ENCODE results near the gene EEFSEC.
"Not testable (repeated sequence)": the region's sequence is repeated elsewhere in the genome, so short reads cannot be mapped to it uniquely, and the experiment has no call there.

The EEFSEC gene

DNA sequence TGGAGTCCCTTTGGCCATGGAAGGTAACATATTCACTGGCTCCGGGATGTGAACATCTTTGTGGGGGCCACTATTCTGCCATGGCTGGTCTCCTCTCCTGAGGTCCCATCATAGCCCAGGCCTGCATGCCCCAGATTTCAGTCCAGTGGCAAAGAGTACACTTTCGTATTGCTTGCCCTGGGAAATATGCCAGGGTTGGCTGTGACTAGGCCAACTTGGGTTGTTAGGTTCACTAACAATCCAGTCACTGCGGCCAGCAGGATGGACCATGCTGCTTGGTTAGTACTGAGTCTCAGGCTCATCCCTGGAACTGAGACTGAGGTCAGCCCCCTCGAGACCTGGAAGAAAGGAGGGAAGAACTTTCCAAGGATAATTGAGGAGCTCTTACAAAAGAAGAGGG lies 9.8 kb upstream of the EEFSEC start:
- Mint-ChIP-seq H3K4me3 (no peak overlapping the region), H3K36me3 (ENCODE audit: low read depth) (no peaks in the 10 kb centered on the region), H3K27me3 (peaks cover 3% of the 10 kb centered on the region), H3K27ac (no peak overlapping the region), H3K9me3 (no peaks in the 10 kb centered on the region), H3K4me1 (no peaks in the 10 kb centered on the region)
- no peak for DNase-seq
- ATAC-seq = no peak

DNA sequence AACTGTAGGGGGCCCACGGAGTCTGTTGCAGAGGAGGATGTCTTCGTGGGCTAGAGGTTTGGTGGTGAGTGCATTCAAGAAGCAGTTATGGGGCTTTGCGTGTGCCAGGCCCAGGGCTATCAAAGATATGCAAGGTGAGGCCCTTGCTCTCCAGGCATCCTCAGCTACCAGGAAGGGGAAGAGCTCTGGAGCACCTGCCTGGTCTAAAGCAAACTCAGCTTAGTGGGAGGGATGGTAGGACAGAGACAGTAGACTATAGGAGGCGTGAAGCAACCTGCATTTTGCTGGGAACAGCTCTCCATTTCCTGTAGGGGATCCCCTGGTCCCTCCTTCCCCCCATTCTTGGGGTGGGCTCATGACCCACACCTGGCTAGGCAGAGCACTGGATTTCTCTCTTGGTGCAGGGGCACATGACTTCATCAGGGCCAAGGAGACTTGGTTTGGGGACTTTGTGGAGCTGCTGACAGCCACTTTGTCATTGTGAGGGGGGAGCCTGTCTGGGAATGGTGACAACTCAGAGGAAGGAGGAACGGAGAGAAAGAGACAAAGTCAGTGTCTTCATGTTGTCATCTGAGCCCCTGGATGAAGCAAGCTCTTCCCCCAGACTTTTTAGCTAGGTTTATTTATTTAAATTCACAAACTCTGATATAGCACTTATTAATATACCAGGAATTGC lies 8.6 kb upstream of the EEFSEC start:
- DNase-seq = no peak
- Mint-ChIP-seq H3K27me3 (peaks cover under 1% of the 10 kb centered on the region), H3K36me3 (ENCODE audit: low read depth) (no peaks in the 10 kb centered on the region), H3K9me3 (no peaks in the 10 kb centered on the region), H3K4me3 (no peak overlapping the region), H3K27ac (no peak overlapping the region), H3K4me1 (no peaks in the 10 kb centered on the region)
- ATAC-seq = no peak

DNA sequence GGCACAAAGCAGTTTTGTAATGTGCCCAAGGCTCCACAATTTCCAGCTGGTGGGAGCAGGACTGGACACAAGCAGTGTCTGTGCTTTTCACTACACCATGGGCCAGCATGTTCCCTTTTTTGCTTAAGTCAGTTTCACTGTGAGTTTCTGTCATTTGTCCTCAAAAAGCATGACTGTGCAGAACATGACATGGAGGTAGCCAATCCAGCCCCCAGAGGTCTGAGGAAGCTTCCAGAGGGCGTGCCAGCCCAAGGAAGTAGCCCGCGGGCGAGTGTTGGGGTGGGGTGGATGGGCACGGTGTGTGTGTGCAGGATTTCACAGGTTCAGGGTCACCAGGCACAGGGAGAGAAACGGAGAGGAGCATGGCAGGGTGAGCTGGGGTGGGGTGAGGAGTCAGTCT lies 8.0 kb upstream of the EEFSEC start:
- no peak for DNase-seq
- Mint-ChIP-seq H3K36me3 (ENCODE audit: low read depth) (no peaks in the 10 kb centered on the region), H3K27ac (no peak overlapping the region), H3K9me3 (no peaks in the 10 kb centered on the region), H3K27me3 (no peaks in the 10 kb centered on the region), H3K4me3 (no peak overlapping the region), H3K4me1 (no peaks in the 10 kb centered on the region)
- ATAC-seq = no peak

DNA sequence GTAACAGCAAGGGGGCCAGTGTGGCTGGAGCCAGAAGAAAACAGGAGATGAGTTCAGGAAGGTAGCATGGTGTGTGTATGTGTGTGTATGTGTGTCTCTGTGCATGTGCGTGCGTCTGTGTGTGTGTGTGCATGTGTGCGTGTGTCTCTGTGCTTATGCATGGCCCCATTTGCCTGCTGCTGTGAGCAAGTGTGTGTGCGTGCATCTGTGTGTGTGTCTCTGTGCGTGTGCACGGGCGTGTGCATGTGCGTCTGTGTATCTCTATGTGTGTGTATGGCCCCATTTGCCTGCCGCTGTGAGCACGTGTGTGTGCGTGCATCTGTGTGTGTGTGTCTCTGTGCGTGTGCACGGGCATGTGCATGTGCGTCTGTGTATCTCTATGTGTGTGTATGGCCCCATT lies 7.1 kb upstream of the EEFSEC start:
- no peaks in the 10 kb centered on the region for H3K4me1 Mint-ChIP-seq
- no peak for DNase-seq
- ATAC-seq = no peak
- no peak overlapping the region for H3K4me3 Mint-ChIP-seq
- H3K27me3 Mint-ChIP-seq = no peaks in the 10 kb centered on the region
- H3K36me3 Mint-ChIP-seq (ENCODE audit: low read depth) = no peaks in the 10 kb centered on the region
- H3K9me3 Mint-ChIP-seq = no peaks in the 10 kb centered on the region
- H3K27ac Mint-ChIP-seq = no peak overlapping the region

DNA sequence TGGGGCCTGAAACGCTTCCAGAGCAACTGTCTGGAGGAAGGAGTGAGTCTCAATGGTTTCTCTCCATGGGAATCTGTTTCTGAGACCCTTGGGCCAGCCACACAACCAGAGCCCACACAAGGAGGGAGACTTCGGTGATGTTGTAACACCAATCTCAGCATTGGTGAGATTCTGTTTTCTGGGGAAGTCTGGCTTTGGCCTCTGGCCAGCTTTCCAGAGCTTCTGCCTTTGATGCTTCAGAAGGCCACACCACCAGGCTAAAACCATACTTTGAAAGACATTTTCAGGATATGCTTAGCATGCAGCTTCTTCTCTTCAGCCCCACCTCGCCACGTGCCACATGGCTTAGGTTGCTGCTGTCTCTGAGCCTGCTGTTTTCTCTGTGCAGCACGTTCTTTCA lies 3.6 kb upstream of the EEFSEC start:
- no peak for DNase-seq
- H3K4me1 Mint-ChIP-seq = peaks cover 8% of the 10 kb centered on the region
- H3K36me3 Mint-ChIP-seq (ENCODE audit: low read depth) = peaks cover 3% of the 10 kb centered on the region
- H3K27ac Mint-ChIP-seq = no peak overlapping the region
- peaks cover 4% of the 10 kb centered on the region for H3K9me3 Mint-ChIP-seq
- ATAC-seq = no peak
- no peaks in the 10 kb centered on the region for H3K27me3 Mint-ChIP-seq
- H3K4me3 Mint-ChIP-seq = no peak overlapping the region

DNA sequence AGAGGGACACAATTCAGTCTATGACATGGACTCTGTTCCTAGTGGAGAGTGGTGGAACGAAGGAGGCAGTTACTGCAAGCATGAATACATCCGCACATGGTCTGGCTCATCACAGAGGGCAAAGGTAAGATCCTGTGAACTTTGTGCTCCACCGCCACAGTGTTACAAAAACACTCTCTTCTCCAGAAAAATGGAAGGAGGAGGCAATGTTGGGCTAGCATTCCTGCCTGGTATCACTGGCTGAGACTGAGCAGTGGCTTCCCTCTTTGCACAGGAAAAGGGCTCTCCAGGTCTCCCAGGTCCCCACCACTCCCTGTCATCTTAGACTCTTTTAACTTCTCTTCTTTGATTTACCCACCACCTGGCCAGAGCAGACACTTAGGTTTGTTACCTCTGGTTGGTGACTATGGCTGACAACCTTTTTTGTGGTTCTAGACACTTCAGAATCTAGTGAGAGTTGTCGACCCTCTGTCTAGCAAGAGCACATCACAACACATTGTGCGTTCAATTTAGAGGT lies 1.5 kb upstream of the EEFSEC start:
- Mint-ChIP-seq H3K27ac (no peak overlapping the region), H3K4me3 (no peak overlapping the region)
- no peak for DNase-seq

DNA sequence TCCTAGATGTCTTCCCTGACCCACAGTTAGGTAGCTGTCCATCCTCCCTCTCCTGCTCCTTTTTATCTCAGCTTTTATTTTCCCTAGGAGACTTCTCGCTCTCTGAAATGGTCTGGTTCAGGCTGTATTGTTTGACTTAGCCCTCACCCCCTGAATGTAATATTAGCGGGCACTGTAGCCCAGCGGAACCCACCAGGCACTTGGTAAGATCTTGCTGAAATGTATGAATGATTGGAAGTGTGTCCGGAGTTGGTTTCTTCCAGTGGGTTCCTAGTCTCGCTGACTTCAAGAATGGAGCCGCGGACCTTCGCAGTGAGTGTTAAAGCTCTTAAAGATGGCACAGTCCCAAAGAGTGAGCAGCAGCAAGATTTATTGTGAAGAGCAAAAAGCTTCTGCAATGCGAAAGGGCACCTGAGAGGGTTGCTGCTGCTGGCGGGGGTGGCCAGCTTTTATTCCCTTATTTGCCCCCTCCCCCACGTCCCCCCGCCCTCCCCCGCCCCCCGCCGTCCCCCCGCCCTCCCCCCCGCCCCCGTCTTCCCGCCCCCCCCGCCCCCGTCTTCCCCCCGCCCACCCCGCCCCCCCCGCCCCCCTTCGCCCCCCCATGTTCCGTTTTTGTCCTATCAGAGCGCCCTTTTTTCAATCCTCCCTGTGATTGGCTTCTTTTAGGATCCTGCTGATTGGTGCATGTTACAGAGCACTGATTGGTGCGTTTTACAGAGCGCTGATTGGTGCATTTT lies 694 bp upstream of the EEFSEC start:
- H3K27me3 Mint-ChIP-seq = no peaks in the 10 kb centered on the region
- H3K4me1 Mint-ChIP-seq = peaks cover 19% of the 10 kb centered on the region

More for the DNA sequence above, 1.5 kb upstream of the EEFSEC start:
- H3K9me3 Mint-ChIP-seq = peaks cover 4% of the 10 kb centered on the region
- peaks cover 19% of the 10 kb centered on the region for H3K4me1 Mint-ChIP-seq
- H3K36me3 Mint-ChIP-seq (ENCODE audit: low read depth) = peaks cover 11% of the 10 kb centered on the region
- H3K27me3 Mint-ChIP-seq = no peaks in the 10 kb centered on the region
- ATAC-seq = no peak

DNA sequence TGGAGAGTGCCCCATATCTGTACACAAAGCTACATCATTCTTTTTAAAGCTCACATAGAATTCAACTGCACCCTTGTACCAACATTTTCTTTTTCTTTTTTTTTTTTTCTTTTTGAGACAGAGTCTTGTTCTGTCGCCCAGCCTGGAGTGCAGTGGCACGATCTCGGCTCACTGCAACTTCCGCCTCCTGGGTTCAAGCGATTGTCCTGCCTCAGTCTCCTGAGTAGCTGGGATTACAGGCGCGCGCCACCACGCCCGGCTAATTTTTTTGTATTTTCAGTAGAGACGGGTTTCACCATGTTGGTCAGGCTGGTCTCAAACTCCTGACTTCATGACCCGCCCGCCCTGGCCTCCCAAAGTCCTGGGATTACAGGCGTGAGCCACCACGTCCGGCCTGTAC lies 1.1 kb downstream of the EEFSEC start:
- DNase-seq, H3K9me3 Mint-ChIP-seq, H3K27me3 Mint-ChIP-seq, ATAC-seq: not testable (repeated sequence)
- Mint-ChIP-seq H3K27ac (peak overlapping the region; percentile 86), H3K4me1 (peaks cover 19% of the 10 kb centered on the region), H3K36me3 (ENCODE audit: low read depth) (peaks cover 30% of the 10 kb centered on the region), H3K4me3 (peak overlapping the region; percentile 91)

More for the DNA sequence above, 694 bp upstream of the EEFSEC start:
- Mint-ChIP-seq H3K36me3 (ENCODE audit: low read depth) (peaks cover 18% of the 10 kb centered on the region), H3K27ac (peak overlapping the region; percentile 93), H3K9me3 (peaks cover 4% of the 10 kb centered on the region), H3K4me3 (peak overlapping the region; percentile 91)
- DNase-seq (no peak), ATAC-seq (no peak)

DNA sequence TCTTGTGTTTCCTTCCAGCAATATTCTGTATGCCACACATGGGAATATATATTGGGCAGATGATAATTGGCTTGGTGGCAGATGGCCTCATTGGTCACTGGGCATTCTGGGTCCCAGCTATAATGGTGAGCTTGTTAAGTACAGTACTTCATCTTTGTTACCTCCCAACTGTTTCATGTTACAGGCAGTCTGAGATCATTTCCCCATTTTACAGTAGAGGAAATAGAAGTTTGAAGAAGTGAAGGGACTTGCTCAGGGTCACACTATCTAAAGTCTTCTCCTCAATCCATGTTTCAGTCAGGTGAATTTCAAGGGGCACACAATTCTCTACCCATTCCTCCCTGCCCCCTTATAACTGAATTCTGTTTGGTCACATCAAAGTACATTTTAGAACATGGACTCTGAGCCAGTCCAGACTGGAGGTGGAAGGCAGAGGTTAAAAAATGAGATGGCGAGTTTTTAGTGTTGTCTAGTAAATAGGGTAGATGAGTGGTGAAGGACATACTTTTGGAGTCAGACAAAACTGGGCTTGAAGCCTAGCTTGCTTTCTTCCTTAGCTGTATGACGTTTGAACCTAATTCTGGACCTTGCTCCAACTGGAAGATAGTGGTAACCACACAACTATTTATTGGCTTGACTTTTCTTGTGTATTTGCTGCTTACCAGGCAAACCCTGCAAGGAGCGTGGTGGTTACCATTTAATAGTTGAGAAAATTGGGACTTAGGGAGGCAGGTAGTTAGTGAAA lies 2.5 kb downstream of the EEFSEC start:
- Mint-ChIP-seq H3K27ac (no peak overlapping the region), H3K9me3 (peaks cover 4% of the 10 kb centered on the region), H3K4me1 (peaks cover 19% of the 10 kb centered on the region), H3K27me3 (no peaks in the 10 kb centered on the region), H3K4me3 (no peak overlapping the region), H3K36me3 (ENCODE audit: low read depth) (peaks cover 33% of the 10 kb centered on the region)
- DNase-seq = no peak
- no peak for ATAC-seq

DNA sequence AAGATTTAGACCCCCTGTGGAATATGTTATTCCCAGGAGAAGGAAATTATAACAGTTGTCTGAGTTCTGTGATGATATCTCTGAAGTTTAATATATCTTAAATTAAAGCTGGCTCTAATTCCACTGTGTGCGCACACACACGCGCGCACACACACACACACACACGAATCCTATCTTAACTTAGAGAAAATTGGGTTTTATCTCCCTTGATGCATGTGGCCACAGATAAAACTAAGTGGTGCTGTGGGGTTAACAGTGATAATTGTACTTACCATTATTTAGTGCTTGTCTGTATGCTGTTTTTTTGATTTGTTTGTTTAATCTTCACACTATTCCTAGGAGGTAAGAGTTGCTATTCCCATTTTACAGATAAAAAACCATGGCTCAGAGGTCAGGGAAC lies 7.4 kb downstream of the EEFSEC start:
- DNase-seq = no peak
- Mint-ChIP-seq H3K36me3 (ENCODE audit: low read depth) (peaks cover 40% of the 10 kb centered on the region), H3K9me3 (no peaks in the 10 kb centered on the region), H3K27me3 (no peaks in the 10 kb centered on the region), H3K4me3 (no peak overlapping the region), H3K4me1 (peaks cover 5% of the 10 kb centered on the region), H3K27ac (no peak overlapping the region)
- ATAC-seq = no peak

DNA sequence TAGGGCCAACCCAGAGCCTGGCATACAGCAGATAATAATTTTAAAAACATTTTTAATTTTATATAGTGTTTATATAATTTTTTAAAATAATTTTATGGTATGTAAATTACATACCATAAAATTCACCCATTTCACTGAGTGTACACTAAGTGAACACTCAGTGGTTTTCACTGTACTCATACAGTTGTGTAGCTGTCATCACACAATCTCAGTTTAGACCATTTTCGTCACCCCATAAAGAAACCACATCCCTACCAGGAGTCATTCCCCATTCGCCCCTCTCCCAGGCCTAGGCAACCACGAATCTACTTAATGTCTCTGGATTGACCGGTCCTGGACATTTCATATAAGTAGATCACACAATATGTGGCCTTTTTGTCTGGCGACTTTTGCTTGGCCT lies 10.2 kb downstream of the EEFSEC start:
- Mint-ChIP-seq H3K9me3 (no peaks in the 10 kb centered on the region), H3K27ac (no peak overlapping the region), H3K4me3 (no peak overlapping the region), H3K4me1 (peaks cover 3% of the 10 kb centered on the region), H3K27me3 (no peaks in the 10 kb centered on the region), H3K36me3 (ENCODE audit: low read depth) (peaks cover 22% of the 10 kb centered on the region)
- ATAC-seq = no peak
- no peak for DNase-seq

DNA sequence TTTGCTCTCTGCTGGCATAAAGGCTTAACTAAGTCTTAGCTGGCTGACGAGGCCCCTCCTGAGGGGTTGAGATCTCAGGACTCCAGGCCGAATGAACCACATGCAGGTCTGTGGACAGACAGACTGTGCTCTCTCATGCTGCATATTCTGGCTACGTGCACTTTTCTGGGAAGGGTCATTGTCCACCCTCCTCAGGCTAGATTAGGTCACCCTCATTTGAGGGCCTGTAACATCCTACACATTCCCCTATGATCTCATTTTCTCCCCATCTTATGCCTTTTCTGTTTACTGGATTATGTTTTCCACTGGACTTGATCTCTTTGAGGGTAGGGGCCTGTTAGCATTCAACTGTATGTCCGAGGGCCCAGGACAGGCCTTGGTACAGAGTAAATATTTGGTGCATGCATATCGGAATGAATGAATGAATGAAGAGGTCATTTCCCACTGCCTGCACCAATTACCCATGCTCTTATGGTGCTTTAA lies 13.7 kb downstream of the EEFSEC start:
- Mint-ChIP-seq H3K4me1 (peaks cover 5% of the 10 kb centered on the region), H3K27me3 (no peaks in the 10 kb centered on the region), H3K4me3 (no peak overlapping the region), H3K27ac (no peak overlapping the region), H3K9me3 (no peaks in the 10 kb centered on the region), H3K36me3 (ENCODE audit: low read depth) (peaks cover 13% of the 10 kb centered on the region)
- DNase-seq (no peak), ATAC-seq (no peak)

DNA sequence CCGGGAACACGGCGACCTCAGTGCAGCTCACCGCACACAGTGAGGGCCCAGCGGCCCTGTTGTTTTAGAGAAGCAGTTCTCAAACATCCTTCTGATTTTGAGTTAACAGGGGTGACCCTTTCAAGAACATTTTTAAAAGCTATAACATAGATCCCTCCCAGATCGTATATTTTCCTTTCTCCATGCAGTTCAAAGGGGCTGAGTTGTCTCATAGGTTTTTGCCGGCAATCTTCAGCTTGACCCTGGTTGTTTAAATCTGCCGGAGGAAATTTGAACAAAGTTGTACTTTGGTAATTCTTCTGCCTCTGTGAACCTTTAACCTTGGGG lies 14.3 kb downstream of the EEFSEC start:
- ATAC-seq (no peak), DNase-seq (no peak)
- Mint-ChIP-seq H3K27me3 (no peaks in the 10 kb centered on the region), H3K4me3 (no peak overlapping the region), H3K27ac (no peak overlapping the region), H3K36me3 (ENCODE audit: low read depth) (peaks cover 9% of the 10 kb centered on the region), H3K9me3 (no peaks in the 10 kb centered on the region), H3K4me1 (peaks cover 5% of the 10 kb centered on the region)

DNA sequence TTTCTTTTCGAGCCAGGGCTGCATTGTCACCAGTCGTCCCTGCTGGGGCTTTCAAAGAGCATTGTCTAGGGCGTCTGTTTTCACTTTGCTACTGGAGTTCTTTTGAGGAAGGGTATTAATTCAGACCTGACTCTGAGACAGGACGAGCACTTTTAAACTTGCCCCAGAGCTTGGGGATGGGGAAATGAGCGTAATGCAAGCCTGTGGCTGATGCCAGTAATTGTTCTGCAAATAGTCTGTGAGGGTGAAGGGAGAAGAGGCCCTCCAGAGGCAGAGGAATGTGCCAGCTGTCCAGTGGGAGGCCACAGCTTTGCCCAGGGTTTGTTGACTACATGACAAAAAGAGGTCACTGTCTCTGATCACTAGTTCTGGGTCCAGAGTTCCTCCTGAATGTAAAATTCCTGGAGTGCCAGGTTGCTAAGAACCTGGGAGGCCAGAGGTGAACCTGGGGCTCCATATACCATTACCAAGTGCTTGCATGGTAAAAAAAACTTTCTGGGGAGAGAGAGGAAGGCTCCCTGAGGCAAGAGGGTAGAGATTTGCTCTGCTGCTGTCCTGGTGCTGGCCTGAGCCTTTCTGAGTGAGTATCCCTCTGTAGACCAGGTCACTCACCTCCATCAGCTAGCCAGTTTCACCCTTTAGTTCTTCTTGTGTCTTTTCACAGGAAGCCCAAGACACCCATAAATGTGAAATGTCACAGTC lies 14.8 kb downstream of the EEFSEC start:
- ATAC-seq (no peak), DNase-seq (no peak)
- Mint-ChIP-seq H3K9me3 (no peaks in the 10 kb centered on the region), H3K36me3 (ENCODE audit: low read depth) (peaks cover 6% of the 10 kb centered on the region), H3K27ac (no peak overlapping the region), H3K27me3 (no peaks in the 10 kb centered on the region), H3K4me3 (no peak overlapping the region), H3K4me1 (peaks cover 5% of the 10 kb centered on the region)

All from activated naive CD8-positive, alpha-beta T cell treated with anti-CD3 and anti-CD28 coated beads, Interleukin-2, amount 50 U/mL, for 24 hours (primary cell).